Central memory CD4-positive, alpha-beta T cell (primary cell): ENCODE measurements around the gene DIP2B.

Experiments
- DNase-seq: peaks from one replicate; pipeline ENCODE4 v3.0.0; 2022

Gene DIP2B

DNA sequence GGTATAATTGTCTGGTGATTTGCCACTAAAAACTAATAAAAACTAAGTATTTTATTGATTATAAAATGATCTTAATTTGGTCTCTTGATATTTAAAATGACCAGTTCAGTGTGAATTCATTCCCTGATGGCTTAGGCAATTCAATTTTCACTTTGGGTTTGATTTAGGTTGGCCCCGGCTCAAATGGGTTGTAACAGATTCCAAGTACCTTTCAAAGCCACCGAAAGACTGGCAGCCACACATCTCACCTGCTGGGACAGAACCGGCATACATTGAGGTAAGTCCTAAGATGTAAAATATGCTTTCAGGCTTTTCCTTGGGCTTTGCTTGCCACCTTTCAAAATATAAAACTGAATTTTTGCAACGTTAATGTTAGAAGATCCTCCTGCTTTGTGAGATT lies 181.6 kb downstream of the DIP2B start:
- DNase-seq, result no peak

- no peak for DNase-seq
These were observed 182.2 kb downstream of the DIP2B start for GRCh38 chr12:50686976-50687375.

DNA sequence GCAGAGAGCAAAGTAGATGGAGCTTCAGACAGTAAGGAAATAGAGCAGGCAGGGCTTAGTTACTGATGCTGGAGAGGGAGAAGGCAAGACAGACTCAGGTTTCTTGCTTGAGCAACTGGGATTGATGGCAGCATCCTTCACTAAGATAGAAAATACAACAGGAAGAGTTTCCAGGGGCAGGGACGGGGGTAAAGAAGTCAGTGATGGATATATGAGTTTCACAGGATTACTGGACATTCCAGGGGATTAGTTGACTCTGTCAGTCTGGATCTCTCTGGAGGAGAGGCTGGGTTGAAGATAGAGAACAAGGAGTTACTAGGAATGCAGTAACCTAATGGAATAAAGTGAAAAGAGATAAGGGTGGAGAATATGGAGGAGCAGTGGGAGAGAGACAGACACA lies 184.7 kb downstream of the DIP2B start:
- no peak for DNase-seq

GRCh38 chr12:50690925-50691324 lies 186.1 kb downstream of the DIP2B start:
- no peak for DNase-seq

- DNase-seq, result no peak
These were observed 191.2 kb downstream of the DIP2B start for GRCh38 chr12:50695961-50696360.

GRCh38 chr12:50696931-50697330 lies 192.1 kb downstream of the DIP2B start:
- DNase-seq, result no peak

- DNase-seq, result no peak
These were observed 194.4 kb downstream of the DIP2B start for GRCh38 chr12:50699154-50699553.

GRCh38 chr12:50699940-50700339 lies 195.2 kb downstream of the DIP2B start:
- no peak for DNase-seq

DNA sequence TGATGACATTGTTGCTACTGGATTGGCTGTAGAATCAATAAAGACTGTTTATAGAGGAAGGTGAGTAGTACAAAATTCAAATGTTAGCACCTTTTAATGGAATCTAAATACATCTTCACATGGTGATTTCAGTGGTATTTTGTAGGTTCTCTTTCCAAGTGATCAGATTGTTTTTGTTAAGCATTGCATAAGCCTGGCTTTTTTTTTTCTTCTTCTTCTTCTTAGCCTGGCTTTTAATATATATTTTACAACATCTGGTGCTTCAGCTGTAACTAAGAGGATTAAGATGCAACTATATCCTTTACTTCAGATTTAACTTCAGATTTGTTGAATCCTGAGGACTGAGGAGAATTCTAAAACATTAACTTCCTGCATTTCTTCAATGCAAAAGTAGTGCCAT lies 201.8 kb downstream of the DIP2B start:
- DNase-seq, result no peak

GRCh38 chr12:50707396-50707795 lies 202.6 kb downstream of the DIP2B start:
- no peak for DNase-seq

DNA sequence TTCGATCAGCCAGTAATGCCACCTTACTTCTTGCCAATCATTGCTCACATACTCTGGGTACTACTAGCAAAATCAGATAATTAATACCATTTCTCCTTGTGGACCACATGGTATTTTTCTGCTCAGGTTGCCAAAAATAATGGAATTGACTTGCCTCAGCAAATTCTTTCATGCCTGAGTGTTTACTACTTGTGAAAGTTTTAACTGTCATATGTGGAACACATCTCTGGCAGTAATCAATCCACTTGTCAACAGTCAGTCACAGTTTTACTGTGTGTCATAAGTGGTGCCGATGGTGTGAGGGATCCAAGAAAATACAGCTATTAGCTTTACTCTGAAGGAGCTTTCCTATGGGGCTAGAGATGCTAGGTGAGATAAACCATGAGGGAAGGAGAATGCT lies 203.8 kb downstream of the DIP2B start:
- no peak for DNase-seq

GRCh38 chr12:50711121-50711520 lies 206.3 kb downstream of the DIP2B start:
- no peak for DNase-seq

DNA sequence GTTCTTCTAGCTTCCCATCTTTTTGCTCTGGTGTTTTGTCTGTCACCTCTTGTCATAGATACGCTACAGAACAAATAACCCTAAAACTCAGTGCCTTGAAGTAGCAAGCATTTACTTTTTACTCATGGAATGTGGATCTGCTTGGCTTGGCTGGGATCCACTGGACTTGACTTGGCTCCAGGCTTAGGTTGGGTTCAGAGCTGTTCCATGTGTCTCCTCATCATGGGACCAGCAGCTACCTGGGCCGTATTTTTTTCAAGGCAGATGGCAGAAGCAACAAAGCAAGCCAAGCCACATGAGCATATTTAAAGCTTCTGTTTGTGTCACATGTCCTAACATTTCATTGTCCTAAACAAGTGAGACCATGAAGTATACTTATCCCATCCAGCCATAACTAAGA lies 210.4 kb downstream of the DIP2B start:
- no peak for DNase-seq

DNA sequence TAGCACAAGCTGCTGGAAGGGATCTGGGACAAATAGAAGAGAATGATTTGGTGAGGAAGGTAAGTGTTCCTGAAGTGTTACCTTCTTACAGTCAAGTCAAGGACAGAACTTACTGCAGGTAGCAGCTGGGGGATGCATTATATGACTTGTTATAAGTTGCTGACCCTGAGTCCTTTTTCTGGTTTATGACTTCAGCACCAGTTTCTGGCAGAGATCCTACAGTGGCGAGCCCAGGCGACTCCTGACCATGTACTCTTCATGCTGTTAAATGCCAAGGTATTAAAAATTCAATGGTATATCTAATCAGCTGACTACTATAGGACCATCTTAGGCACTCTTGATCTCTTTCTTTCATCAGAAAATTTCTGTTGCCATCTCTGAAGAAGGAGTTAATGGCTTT lies 214.0 kb downstream of the DIP2B start:
- DNase-seq, result no peak

DNA sequence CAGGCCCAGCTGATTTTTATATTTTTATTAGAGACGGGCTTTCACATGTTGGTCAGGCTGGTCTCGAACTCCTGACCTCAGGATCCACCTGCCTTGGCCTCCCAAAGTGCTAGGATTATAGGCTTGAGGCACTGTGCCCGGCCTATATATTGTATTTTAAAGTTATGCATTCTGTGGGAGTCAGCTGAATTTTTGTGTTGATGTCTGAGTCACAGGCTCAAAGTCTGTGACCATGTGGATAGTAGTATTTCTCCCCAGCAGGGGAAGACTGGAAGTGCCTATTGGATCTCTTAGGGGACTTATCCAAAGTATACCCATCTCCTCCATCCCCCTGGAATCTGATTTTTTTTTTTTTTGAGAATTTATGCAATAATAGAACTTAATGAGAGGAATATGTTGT lies 215.3 kb downstream of the DIP2B start:
- DNase-seq, result no peak

DNA sequence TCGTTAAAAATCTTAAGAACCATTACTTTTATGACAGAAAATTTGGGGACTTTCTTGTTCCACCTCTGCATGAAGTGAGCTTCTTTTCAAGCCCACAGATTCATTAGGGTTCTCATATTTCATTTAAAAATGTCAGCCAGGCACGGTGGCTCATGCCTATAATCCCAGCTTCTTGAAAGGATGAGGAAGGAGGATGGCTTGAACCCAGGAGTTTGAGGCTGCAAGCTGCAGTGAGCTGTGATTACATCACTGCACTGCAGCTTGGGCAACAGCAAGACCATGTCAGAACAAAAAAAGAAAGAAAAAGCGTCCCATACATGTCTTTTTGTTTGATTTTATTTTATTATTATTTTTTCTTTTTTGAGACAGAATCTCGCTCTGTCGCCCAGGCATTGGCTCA lies 215.7 kb downstream of the DIP2B start:
- DNase-seq, result no peak

DNA sequence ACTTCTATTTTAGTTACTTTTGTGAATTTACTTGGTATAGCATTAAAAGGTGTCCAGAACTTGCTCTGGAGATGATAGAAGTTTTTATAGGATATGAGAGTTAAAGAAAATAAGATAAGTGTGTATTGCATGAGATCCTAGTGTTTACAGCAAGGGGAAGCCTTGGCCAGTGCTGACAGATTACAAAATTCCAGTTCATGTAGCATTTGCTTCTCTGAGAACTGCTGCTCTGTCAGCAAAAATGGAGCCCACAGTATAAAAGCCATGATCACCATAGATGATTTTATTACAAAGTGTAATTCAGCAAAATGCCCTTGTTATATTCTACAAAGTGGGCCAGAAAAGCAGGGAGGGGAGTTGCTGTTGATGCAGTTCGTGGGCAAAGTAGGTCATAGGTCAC lies 219.1 kb downstream of the DIP2B start:
- DNase-seq, result no peak

DNA sequence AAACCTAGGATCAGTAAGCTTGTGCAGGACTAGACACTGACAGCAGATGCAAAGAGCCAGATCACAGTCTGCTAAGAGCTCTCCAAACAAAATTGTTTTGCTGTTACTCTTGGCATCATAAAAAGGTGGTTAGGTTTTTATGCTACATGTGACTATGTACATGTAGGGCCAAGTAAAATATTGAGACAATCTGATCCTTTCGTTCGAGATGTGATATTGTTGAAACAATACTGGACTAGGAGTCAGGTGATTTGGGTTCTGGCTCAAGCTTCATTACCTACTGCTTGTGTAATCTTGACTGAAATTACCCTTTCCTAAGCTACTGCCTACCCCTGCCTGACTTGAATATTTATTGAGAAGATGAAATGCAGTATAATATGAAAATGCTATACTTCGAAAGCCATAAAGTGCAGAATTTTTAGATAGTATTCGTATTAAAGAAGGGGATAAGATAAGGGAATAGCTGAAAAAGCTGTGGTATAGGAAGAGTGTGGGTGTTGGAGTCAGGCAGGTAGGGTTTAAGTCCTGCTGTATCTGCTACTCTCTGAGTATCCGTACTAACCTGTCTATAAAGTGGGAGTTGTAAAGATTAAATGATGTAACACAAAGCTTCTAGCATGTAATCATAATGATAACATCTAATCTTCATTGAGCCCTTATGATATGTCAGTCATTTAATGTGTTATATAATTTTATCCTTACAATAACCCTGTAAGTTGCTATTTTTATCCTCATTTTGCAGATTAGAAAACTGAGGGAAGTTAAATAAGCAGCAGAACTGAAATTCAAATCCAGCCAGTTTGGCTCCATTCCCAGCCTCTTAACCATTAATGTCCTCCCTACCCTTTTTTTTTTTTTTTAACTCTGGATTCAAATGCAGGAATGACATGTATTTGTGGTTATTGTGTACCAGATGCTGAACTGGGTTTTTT lies 220.5 kb downstream of the DIP2B start:
- DNase-seq, result no peak

- no peak for DNase-seq
These were observed 222.7 kb downstream of the DIP2B start for GRCh38 chr12:50727466-50727865.

GRCh38 chr12:50728417-50728816 lies 223.6 kb downstream of the DIP2B start:
- DNase-seq, result no peak

DNA sequence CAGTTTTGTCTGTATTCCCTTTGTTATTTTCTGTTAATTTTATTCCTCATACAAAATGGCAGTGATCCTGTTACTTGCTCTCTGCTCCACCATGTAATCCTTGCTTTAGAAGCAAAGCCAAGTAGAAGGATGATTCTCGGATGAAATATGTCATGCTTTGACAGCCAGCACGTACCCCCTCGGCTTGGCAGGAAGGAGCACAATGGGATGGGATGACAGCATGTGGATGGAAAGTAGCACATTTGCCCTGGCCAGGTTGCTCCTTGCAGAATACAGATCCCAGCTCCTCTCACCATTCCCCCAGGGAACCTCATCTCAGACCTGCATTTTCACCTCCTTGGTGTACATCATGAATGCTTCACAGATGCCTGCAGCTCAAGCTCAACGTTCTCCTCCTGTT lies 224.1 kb downstream of the DIP2B start:
- DNase-seq, result no peak

- DNase-seq, result no peak
These were observed 227.8 kb downstream of the DIP2B start for GRCh38 chr12:50732591-50732990.

DNA sequence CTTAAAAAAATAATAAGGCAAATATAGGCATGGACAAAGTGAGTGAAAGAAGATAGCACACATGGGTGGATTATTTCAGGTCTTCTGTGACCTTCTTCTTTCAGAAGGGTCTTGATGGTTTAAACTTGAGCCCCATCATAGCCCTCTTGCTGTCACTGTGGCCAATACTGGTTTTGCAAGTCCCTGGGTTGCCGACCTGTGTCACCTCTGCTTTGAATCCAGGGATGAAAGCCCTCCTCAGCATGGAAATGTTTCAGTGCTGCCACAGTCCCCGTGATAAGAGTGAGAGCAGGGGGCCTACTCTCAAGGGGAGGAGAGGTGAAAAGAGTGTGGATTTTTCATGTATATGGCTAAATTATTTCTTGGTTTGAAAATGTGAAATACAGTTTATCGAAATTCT lies 228.9 kb downstream of the DIP2B start:
- DNase-seq, result no peak

- no peak for DNase-seq
These were observed 229.9 kb downstream of the DIP2B start for GRCh38 chr12:50734409-50735263.
